Right lobe of liver (tissue), 6 donors: ENCODE measurements around the gene AMBRA1. TPM values are rescaled to one million over a fixed set of nuclear protein-coding genes. Genes with fewer than 3 reads are reported as not detected.

Experiments used
- ATAC-seq, 4 donors: fragments of 200-7000 bp; cut with Tn5 transposase; one replicate each; pipeline ENCODE4 v1.9.1; 2020; ENCODE audit warnings: mild to moderate bottlenecking in 4 of 4, moderate library complexity in 4 of 4
- DNase-seq, 3 donors: peaks; one replicate each; pipeline ENCODE4 v3.0.0-alpha.2; 2020
- H3K27ac ChIP-seq, 3 donors: fragments of 200-600 bp; one replicate each; pipeline ENCODE4 v1.8.0; 2022
- H3K27me3 ChIP-seq, 2 donors: fragments of 200-600 bp; one replicate each; pipeline ENCODE4 v1.8.0; 2022
- H3K36me3 ChIP-seq, 4 donors: fragments of 200-600 bp; sonication (generic) in 1 of 4; one replicate each; pipeline versions ENCODE4 v1.5.1 to v1.8.0; 2017 to 2022; ENCODE audit warnings: control low read depth in 1 of 4
- H3K4me1 ChIP-seq, 4 donors: fragments of 200-600 bp; sonication (generic) in 1 of 4; one replicate each; pipeline versions ENCODE4 v1.5.1 to v1.8.0; 2017 to 2022; ENCODE audit warnings: control low read depth in 1 of 4
- H3K4me3 ChIP-seq, 3 donors: fragments of 200-600 bp; one replicate each; pipeline ENCODE4 v1.8.0; 2022
- H3K9me3 ChIP-seq, 4 donors: fragments of 200-600 bp; sonication (generic) in 1 of 4; one replicate each; pipeline versions ENCODE4 v1.5.1 to v1.8.0; 2017 to 2022; ENCODE audit warnings: control low read depth in 1 of 4
- POLR2A ChIP-seq: fragments of 450-650 bp; IDR thresholded peaks from one replicate; pipeline ENCODE4 v1.6.1; 2017; ENCODE audit warnings: antibody characterized with exemption, mild to moderate bottlenecking
- WGBS: methylation state at CpG from one replicate; pipeline ENCODE4 v1.1.6; 2018; ENCODE audit warnings: low coverage, low lambda C conversion rate; ENCODE audit not compliant: insufficient coverage; ENCODE audit errors: missing lambda C conversion rate; 5-methylcytosine and 5-hydroxymethylcytosine counted together
- intact Hi-C, 2 donors: fragments of 100-400 bp; cut with DNase I; formaldehyde crosslinking; loops; one replicate each; pipeline versions ENCODE4 v1.11.2 to v1.14.1; 2022
- total RNA-seq, 6 experiments: library from RNA; depleted of rRNA in 2 of 6; stranded (reverse); fragments of >200 nt in 2 of 6; fragmentation: NEBNext Ultra II Directional in 3 of 6; extraction: Animal tissue kit (Norgen Biotek cat#: 25700) in 3 of 6; gene quantifications; one replicate each; pipeline versions ENCODE4 v1.1.0 to v1.2.4, GENCODE V29; 2016 to 2023
- TF ChIP-seq, protein P1 (sequence below), 4 donors: fragments of 200-600 bp in 3 of 4; fragments of 450-650 bp in 1 of 4; IDR thresholded peaks; one replicate each; pipeline versions ENCODE4 v1.5.1 to v1.8.0; 2016 to 2022; ENCODE audit warnings: antibody characterized with exemption in 4 of 4, mild to moderate bottlenecking in 2 of 4
- donor health status: DM: no; HTN: yes; CAD: no.
- donor health status: DM: no; HTN: no; CAD: no.
- donor health status: DM: no; HTN: no; CAD: no.
- donor health status: DM: no; HTN: yes; CAD: no.
- donor health status: DM: no; HTN: yes; CAD: no.

AMBRA1 gene
- total RNA-seq, 6 experiments from 2014 or later: 11.0 to 15.7 (median 13.6) TPM

DNA sequence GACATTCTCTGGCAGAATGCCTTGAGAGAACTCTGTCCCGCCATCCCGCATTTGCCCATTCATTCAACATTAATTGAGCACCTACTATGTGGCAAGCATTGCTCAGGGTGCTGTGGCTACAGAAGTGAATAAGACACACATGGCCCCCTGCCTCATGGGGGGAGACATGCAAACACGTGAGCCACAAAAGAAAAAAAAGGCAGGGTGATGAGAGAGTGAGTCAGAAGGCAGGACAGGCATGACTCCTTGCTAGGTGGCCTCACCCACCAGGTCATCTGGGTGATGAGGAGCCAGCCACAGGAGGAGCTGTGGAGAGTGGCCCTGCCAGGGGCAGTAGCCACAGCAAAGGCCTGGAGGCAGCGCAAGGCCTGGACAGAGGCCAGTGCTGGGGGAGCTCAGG is 207.1 kb downstream of the AMBRA1 start:
- Histone ChIP-seq H3K4me3 (no peak overlapping the region), H3K27ac (no peak overlapping the region), H3K27me3 (peaks cover 7 to 15% of the 10 kb centered on the region in 2 donors), H3K9me3 (no peaks in the 10 kb centered on the region), H3K4me1 (peaks cover 0 to 30% (median 6%) of the 10 kb centered on the region in 4 donors), H3K36me3 (no peaks in the 10 kb centered on the region)
- DNase-seq (no peak), ATAC-seq (no peak)
- TF ChIP-seq POLR2A: no peak
- TF ChIP-seq, protein P1, sequence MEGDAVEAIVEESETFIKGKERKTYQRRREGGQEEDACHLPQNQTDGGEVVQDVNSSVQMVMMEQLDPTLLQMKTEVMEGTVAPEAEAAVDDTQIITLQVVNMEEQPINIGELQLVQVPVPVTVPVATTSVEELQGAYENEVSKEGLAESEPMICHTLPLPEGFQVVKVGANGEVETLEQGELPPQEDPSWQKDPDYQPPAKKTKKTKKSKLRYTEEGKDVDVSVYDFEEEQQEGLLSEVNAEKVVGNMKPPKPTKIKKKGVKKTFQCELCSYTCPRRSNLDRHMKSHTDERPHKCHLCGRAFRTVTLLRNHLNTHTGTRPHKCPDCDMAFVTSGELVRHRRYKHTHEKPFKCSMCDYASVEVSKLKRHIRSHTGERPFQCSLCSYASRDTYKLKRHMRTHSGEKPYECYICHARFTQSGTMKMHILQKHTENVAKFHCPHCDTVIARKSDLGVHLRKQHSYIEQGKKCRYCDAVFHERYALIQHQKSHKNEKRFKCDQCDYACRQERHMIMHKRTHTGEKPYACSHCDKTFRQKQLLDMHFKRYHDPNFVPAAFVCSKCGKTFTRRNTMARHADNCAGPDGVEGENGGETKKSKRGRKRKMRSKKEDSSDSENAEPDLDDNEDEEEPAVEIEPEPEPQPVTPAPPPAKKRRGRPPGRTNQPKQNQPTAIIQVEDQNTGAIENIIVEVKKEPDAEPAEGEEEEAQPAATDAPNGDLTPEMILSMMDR (IDR thresholded peaks at IDR 0.05): no peak
- WGBS: 82% methylated on average over 1 of the region's 4 CpGs
- intact Hi-C loops: loop anchor here (10.0 kb wide), 1 partner anchor 148 kb away; no protein-coding TSS in a partner anchor

DNA sequence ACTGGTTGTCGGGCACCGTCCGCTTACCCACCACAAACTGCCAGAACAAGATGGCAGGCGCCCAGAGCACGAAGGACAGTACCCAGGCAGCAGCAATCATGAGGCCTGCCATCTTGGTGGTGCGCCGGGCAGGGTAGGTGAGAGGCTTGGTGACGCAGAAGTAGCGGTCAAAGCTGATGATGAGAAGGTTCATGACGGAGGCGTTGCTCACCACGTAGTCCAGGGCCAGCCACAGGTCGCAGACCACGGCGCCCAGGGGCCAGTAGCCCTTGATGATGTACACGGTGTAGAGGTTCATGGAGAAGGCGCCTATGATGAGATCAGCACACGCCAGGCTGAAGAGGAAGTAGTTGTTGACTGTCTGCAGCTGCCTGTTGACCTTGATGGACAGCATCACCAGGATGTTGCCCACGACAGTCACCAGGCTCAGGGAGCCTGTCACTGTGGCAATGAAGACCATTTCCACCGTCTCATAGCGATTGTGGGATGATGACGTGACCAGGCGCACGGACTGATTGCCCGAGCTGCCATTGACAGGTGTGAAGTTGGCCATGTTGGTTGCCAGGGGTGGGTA is 207.7 kb downstream of the AMBRA1 start:
- Histone ChIP-seq H3K27me3 (peaks cover 7 to 15% of the 10 kb centered on the region in 2 donors), H3K27ac (no peak overlapping the region), H3K4me1 (peaks cover 0 to 25% (median 6%) of the 10 kb centered on the region in 4 donors), H3K9me3 (no peaks in the 10 kb centered on the region), H3K36me3 (no peaks in the 10 kb centered on the region), H3K4me3 (no peak overlapping the region)
- WGBS: 91% methylated on average over 14 of the region's 25 CpGs
- intact Hi-C loops: loop anchor here (10.0 kb wide), 1 partner anchor 149 kb away; no protein-coding TSS in a partner anchor
- no peak for ATAC-seq
- DNase-seq: no peak
- TF ChIP-seq POLR2A: no peak
- TF ChIP-seq, protein P1 (IDR thresholded peaks at IDR 0.05): no peak

DNA sequence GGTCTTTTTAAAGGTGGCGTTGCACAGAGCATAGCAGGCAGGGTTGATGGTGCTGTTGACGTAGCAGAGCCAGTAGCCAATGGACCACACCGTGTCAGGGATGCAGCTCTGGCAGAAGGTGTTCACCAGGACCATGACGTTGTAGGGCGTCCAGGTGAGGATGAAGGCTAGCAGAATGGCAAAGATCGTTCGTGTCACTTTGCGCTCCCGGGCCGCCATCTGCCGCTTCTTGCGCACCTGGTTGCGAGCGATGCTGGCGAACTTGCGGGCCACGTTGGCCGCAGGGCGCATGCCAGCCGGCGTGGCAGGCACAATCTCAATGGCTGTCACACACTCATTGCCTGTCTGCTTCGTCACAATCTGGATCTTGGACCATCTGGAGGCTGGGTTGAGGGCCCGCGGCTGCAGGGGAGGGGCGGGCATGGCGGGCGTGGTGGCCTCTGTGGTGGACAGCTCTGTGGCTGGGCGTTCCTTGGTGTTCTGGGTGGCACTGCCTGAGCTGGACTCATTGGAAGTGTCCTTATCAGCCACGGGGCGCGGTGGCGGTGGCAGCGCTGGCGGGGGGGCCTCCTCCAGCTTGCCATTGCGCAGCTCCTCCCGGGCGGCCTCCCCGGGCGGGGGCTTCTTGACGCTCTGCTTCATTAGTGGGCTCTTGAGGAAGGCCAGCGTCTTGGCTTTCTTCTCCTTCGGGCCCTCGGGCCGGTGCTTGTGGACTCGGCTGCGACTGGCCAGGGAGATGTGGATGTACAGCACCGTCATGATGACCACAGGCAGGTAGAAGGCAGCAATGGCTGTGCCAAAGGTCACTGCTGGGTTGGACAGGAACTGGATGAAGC is 208.4 kb downstream of the AMBRA1 start:
- intact Hi-C loops: loop anchor here (10.0 kb wide), 1 partner anchor 149 kb away; no protein-coding TSS in a partner anchor
- WGBS: 87% methylated on average over 12 of the region's 47 CpGs
- Histone ChIP-seq H3K27me3 (peaks cover 5 to 8% of the 10 kb centered on the region in 2 donors), H3K4me1 (peaks cover 0 to 22% (median 6%) of the 10 kb centered on the region in 4 donors), H3K27ac (no peak overlapping the region), H3K9me3 (no peaks in the 10 kb centered on the region), H3K36me3 (no peaks in the 10 kb centered on the region), H3K4me3 (no peak overlapping the region)
- ATAC-seq (no peak), DNase-seq (no peak)
- TF ChIP-seq, protein P1 (IDR thresholded peaks at IDR 0.05): no peak
- TF ChIP-seq POLR2A: no peak

DNA sequence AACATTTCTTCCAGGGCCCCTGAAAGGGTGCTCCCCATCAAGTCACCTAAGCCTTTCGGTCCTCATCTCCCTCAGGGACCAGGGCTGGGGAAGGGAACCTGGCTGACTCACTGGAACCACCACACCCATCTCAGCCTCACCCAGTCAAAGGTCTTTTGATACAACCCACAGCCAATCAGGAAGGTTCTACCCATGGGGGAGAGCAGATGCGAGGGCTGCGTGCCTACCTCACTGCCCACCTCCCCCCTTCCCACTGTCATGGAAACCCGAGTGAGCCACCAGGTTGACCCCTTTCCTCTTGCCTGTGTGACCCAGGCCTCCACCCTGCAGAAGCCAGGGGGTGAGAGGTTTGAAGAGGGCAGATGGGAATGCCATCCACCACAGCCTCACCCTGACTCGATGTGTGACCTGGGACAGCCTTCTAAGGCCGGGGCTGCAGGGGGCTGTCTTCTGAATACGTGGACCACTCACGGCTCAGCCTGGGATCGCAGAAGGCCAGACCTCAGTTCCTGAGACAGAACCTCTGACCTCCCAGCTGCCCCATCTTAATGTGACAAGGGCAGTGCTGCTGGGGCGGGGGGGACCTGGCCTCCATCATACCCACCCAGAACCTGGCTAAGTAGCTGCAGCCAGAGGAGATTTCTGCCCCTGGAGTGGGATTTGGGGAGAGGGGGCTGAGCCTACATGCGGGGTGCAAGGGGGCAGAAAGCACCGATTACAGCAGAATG is 209.7 kb downstream of the AMBRA1 start:
- DNase-seq: no peak
- ATAC-seq: no peak
- Histone ChIP-seq H3K36me3 (no peaks in the 10 kb centered on the region), H3K4me3 (no peak overlapping the region), H3K4me1 (peaks cover 0 to 10% (median 3%) of the 10 kb centered on the region in 4 donors), H3K9me3 (no peaks in the 10 kb centered on the region), H3K27me3 (no peaks in the 10 kb centered on the region), H3K27ac (no peak overlapping the region)
- intact Hi-C loops: loop anchor here (10.0 kb wide), 1 partner anchor 151 kb away; no protein-coding TSS in a partner anchor
- WGBS: 89% methylated on average over 4 of the region's 12 CpGs
- no peak for TF ChIP-seq POLR2A
- TF ChIP-seq, protein P1 (IDR thresholded peaks at IDR 0.05): no peak
